Measurements from ENCODE around the gene FAM217A.
"Not testable (repeated sequence)": the region's sequence is repeated elsewhere in the genome, so short reads cannot be mapped to it uniquely, and the experiment has no call there.

FAM217A gene

GRCh38 chr6:4078691-4079471 lies at the start of gene FAM217A:
TSS of gene FAM217A (minus strand) at chr6:4079137. CDS start at chr6:4077414, 1,723 bp downstream.
- DNase-seq, result no peak

GRCh38 chr6:4128072-4128471 lies 49.1 kb upstream of the FAM217A start:
- DNase-seq, result no peak

- DNase-seq, result no peak
Observed at GRCh38 chr6:4125933-4126864, 47.3 kb upstream of the FAM217A start.

GRCh38 chr6:4125500-4125899 lies 46.6 kb upstream of the FAM217A start:
- no peak for DNase-seq

GRCh38 chr6:4124351-4124750 lies 45.4 kb upstream of the FAM217A start:
- no peak for DNase-seq

- no peak for DNase-seq
Observed at GRCh38 chr6:4115741-4116140, 36.8 kb upstream of the FAM217A start.

GRCh38 chr6:4114123-4114522 lies 35.2 kb upstream of the FAM217A start:
- no peak for DNase-seq

- DNase-seq, result no peak
Observed at GRCh38 chr6:4113649-4114048, 34.7 kb upstream of the FAM217A start.

- no peak for DNase-seq
Observed at GRCh38 chr6:4112366-4112765, 33.4 kb upstream of the FAM217A start.

- DNase-seq, result not testable (repeated sequence)
Observed at GRCh38 chr6:4109363-4109815, 30.5 kb upstream of the FAM217A start.

- no peak for DNase-seq
Observed at GRCh38 chr6:4108561-4109093, 29.7 kb upstream of the FAM217A start.

GRCh38 chr6:4107873-4108272 lies 28.9 kb upstream of the FAM217A start:
- DNase-seq, result no peak

- DNase-seq, result no peak
Observed at GRCh38 chr6:4105980-4106536, 27.1 kb upstream of the FAM217A start.

GRCh38 chr6:4103929-4104328 lies 25.0 kb upstream of the FAM217A start:
- no peak for DNase-seq

- DNase-seq, result no peak
Observed at GRCh38 chr6:4102687-4103244, 23.8 kb upstream of the FAM217A start.

- no peak for DNase-seq
Observed at GRCh38 chr6:4101298-4101697, 22.4 kb upstream of the FAM217A start.

- DNase-seq, result no peak
Observed at GRCh38 chr6:4100655-4101054, 21.7 kb upstream of the FAM217A start.

- DNase-seq, result no peak
Observed at GRCh38 chr6:4093288-4093687, 14.4 kb upstream of the FAM217A start.

- DNase-seq, result no peak
Observed at GRCh38 chr6:4091941-4092340, 13.0 kb upstream of the FAM217A start.

GRCh38 chr6:4090043-4090442 lies 11.1 kb upstream of the FAM217A start:
- not testable (repeated sequence) for DNase-seq

GRCh38 chr6:4088704-4089103 lies 9.8 kb upstream of the FAM217A start:
- DNase-seq, result no peak

- DNase-seq, result no peak
Observed at GRCh38 chr6:4085332-4085700, 6.4 kb upstream of the FAM217A start.
